HG03097 (cell line): Measurements from ENCODE around the gene VGF.
"Not testable (repeated sequence)": the region's sequence is repeated elsewhere in the genome, so short reads cannot be mapped to it uniquely, and the experiment has no call there.

Experiments used
- ATAC-seq: cut with Tn5 transposase; IDR thresholded peaks from one replicate; pipeline ENCODE4 v1.9.1; 2021; ENCODE audit not compliant: unreplicated experiment, low FRiP score

Gene VGF

DNA sequence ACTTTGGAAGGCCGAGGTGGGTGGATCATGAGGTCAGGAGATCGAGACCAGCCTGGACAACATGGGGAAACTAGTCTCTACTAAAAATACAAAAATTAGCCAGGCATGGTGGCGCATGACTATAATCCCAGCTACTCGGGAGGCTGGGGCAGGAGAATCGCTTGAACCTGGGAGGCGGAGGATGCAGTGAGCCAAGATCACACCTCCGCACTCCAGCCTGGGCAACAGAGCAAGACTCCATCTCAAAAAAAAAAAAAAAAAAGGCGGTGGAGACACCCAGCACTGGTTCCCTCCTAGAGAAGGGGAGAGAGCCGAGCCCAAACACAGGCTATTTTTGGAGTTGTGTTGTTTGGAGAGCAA lies 43.8 kb downstream of the VGF start:
- ATAC-seq, result not testable (repeated sequence)

DNA sequence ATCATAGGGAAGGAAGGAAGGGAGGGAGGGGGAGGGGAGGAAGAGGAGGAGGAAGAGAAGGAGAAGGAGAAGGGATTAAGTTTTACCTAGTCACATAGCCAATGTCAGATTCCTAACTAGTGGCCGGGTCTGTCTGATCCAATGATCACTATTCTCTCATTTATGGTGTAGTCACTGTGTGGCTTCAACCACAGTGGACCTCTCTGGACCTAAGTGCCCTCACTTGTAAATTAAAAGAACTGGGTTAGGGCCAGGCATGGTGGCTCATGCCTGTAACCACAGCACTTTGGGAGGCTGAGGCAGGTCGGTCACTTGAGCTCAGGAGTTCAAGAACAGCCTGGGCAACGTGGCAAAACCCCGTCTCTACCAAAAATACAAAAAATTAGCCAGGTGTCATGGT lies 45.1 kb downstream of the VGF start:
- ATAC-seq, result no peak

DNA sequence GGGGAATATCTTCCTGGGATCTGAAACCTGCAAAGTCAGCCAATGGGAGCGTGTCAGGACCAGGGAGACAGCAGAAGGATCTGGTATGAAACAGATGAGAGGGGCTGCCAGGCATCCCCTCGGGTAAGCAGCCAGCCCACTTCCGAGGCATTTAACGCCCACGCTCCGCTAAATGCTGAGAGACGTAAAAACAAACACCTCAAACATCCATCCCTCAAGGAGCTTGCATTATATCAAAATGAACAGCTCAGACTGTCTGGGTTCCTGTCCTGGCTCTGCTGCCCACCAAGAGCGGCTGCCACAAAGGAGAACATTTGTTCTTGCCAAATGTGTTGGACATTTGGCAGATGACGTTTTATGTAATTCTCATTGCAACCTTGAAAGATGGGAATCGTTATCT lies 45.5 kb downstream of the VGF start:
- ATAC-seq, result no peak

DNA sequence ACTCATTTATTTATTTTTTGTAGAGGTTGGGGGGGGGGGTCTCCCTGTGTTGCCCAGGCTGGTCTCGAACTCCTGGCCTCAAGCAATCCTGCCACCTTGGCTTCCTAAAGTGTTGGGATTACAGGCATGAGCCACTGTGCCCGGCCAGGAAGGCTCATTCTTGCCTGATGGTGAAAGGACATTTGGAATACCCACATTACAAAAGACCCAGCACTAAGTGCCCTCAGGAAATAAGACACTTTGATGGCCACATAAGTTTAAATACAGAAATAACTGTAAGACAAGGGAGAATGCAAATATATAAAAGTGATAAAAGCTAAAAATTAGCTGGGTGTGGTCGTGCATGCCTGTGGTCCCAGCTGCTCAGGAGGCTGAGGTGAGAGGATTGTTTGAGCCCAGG lies 46.5 kb downstream of the VGF start:
- ATAC-seq, result no peak

DNA sequence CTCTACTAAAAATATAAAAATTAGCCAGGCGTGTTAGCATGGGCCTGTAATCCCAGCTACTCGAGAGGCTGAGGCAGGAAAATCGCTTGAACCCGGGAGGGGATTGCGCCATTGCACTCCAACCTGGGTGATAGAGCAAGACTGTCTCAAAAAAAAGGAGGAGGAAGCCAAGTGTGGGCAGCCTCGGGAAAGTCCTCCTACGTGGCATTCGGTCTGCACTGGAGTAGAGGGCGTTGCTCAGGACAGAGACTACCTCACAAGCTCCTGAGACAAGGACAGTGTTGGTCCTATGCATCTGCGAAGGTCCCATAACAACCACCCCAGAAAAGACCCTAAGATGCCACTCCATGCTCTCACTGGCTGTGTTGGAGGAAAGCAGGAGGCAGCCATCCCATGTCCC lies 48.5 kb downstream of the VGF start:
- no peak for ATAC-seq

DNA sequence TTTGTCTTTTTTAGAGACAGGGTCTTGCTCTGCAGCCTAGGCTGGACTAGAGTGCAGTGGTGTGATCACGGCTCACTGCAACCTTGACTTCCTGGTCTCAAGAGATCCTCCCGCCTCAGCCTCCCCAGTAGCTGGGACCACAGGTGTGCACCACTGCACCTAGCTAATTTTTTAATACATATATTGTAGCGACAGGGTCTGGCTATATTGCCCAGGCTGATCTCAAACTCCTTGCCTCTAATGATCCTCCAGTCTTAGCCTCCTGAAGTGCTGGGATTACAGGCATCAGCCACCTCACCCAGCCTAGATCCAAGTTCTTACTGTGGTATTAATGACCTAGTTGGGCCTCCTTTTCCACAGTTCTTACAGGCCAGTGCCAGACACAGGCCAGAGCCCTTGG lies 50.2 kb downstream of the VGF start:
- no peak for ATAC-seq

DNA sequence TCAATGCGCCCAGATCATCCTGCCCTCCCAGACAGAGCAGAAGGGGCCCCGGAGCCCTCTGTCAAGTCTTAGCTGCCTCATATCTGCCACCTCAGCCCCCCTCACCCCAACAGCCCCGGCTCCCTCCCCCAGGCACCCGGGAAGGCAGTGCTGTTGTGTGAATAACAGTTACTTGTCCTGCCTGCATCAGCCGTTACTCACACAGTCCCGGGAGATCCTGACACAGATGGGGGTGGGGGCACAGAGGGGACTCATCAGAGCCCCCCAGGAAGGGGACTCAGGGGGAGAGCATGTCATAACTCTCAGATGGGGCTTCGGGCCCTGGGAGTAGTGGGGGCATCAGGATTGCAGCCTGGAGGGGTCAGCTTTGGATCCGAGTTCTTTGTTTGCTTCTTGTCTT lies 50.9 kb downstream of the VGF start:
- ATAC-seq, result no peak

DNA sequence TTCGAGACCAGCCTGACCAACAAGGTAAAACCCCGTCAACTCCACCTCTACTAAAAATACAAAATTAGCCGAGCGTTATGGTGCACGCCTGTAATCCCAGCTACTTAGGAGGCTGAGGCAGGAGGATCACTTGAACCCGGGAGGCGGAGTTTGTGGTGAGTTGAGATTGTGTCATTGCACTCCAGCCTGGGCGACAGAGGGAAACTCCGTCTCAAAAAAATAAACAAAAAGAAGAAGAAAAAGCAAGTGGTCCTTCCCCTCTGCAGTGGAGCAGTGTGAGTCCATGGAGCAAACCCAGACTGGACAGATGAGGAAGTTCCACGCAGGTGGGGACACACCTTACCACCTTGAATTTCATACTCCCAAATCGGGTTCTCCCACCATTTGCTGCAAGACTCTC lies 51.5 kb downstream of the VGF start:
- no peak for ATAC-seq

DNA sequence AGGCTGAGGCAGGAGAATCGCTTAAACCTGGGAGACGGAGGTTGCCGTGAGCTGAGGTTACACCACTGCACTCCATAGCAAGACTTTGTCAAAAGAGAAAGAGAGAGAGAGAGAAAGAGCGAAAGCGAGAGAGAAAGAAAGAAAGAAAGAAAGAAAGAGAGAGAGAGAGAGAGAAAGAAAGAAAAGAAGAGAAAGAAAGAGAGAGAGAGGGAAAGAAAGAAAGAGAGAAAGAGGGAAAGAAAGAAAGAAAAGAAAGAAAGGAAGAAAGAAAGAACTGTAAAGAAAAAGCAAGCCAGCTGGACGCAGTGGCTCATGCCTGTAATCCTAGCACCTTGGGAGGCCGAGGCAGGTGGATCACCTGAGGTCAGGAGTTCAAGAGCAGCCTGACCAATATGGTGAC lies 52.2 kb downstream of the VGF start:
- not testable (repeated sequence) for ATAC-seq
